Stimulated activated CD4-positive, alpha-beta T cell treated with anti-CD3 and anti-CD28 coated beads, Interleukin-1b, Interleukin-23, amount 100 ng/mL, for 4 hours (primary cell): ENCODE results near the gene LMLN.
"Not testable (repeated sequence)": the region's sequence is repeated elsewhere in the genome, so short reads cannot be mapped to it uniquely, and the experiment has no call there.

Source experiments
- DNase-seq, 2 donors: peaks; one replicate each; pipeline ENCODE4 v3.0.0-alpha.2; 2020; ENCODE audit warnings: low read depth in 2 of 2

Gene LMLN, protein sequence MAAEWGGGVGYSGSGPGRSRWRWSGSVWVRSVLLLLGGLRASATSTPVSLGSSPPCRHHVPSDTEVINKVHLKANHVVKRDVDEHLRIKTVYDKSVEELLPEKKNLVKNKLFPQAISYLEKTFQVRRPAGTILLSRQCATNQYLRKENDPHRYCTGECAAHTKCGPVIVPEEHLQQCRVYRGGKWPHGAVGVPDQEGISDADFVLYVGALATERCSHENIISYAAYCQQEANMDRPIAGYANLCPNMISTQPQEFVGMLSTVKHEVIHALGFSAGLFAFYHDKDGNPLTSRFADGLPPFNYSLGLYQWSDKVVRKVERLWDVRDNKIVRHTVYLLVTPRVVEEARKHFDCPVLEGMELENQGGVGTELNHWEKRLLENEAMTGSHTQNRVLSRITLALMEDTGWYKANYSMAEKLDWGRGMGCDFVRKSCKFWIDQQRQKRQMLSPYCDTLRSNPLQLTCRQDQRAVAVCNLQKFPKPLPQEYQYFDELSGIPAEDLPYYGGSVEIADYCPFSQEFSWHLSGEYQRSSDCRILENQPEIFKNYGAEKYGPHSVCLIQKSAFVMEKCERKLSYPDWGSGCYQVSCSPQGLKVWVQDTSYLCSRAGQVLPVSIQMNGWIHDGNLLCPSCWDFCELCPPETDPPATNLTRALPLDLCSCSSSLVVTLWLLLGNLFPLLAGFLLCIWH

DNA sequence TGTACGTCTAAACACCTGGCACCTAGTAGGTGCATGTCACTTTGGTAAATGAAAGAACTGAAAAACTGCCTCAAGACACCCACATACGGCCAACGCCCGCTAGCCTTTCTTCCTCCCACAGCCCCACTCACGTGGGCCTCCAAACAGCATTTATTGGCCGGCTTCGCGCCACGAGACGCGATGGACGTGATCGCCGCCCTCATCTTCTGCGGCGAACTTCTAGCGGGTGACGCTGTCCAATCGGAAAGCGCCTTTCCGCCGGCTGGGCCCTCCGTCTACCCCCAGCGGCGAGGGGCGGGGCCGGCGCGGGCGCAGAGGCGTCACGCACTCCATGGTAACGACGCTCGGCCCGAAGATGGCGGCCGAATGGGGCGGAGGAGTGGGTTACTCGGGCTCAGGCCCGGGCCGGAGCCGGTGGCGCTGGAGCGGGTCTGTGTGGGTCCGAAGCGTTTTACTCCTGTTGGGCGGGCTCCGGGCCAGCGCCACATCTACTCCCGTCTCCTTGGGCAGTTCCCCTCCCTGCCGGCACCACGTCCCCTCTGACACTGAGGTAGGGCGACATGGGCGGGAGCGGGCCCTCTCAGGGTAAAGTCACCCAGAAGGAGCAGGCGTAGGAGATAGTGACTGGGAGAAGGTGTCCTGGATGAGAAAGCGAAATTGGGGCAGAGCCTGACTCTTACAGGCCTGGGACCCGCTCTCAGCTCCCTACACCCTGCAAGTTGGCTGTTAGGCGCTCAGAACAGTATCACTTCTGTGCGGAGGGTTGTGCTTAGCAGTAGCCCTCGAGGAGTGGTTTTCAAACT, at the start of gene LMLN:
TSS of gene LMLN (plus strand) at position 327 of the 803 bp plus-strand sequence. CDS start at position 356, 29 bp downstream.
- DNase-seq: peak; percentile 89 to 93

- no peak for DNase-seq
Measured at GRCh38 chr3:197912741-197913476, 47.1 kb upstream of the LMLN start.

GRCh38 chr3:197913641-197914380, 46.2 kb upstream of the LMLN start:
- DNase-seq: no peak

- DNase-seq: not testable (repeated sequence)
Measured at GRCh38 chr3:197921429-197922275, 38.4 kb upstream of the LMLN start.

GRCh38 chr3:197926418-197926817, 33.6 kb upstream of the LMLN start:
- no peak for DNase-seq

GRCh38 chr3:197927578-197927977, 32.4 kb upstream of the LMLN start:
- not testable (repeated sequence) for DNase-seq

GRCh38 chr3:197936819-197937384, 23.1 kb upstream of the LMLN start:
- no peak for DNase-seq

GRCh38 chr3:197940745-197941384, 19.2 kb upstream of the LMLN start:
- no peak for DNase-seq

DNA sequence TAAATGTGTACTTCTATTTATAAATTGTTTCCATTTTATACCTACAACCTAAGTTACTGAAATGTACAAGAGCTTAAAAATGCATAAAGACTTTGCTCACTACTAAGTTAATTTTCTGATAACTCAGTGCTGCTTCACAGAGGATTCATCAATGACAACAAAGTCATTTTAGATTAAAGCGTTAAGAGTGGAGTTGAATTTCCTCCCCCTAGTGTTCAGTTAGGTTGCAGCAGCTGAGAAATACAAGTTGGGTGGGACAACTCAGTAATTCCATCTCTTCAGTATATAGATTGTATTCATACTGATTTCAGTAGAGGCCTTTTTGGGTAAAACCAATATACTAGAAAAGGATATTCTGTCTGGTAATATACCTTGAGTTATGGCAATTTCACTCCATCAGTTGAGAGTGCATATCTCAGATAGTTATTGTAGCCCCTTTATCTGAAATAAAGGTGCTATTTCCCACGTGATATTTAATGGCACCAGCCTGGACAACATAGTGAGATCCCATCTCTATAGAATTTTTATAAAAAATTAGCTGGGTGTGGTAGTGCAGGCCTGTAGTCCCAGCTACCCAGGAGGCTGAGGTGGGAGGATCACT, 17.0 kb upstream of the LMLN start:
- DNase-seq: no peak

- DNase-seq: no peak
Measured at GRCh38 chr3:197949191-197949777, 10.7 kb upstream of the LMLN start.

DNA sequence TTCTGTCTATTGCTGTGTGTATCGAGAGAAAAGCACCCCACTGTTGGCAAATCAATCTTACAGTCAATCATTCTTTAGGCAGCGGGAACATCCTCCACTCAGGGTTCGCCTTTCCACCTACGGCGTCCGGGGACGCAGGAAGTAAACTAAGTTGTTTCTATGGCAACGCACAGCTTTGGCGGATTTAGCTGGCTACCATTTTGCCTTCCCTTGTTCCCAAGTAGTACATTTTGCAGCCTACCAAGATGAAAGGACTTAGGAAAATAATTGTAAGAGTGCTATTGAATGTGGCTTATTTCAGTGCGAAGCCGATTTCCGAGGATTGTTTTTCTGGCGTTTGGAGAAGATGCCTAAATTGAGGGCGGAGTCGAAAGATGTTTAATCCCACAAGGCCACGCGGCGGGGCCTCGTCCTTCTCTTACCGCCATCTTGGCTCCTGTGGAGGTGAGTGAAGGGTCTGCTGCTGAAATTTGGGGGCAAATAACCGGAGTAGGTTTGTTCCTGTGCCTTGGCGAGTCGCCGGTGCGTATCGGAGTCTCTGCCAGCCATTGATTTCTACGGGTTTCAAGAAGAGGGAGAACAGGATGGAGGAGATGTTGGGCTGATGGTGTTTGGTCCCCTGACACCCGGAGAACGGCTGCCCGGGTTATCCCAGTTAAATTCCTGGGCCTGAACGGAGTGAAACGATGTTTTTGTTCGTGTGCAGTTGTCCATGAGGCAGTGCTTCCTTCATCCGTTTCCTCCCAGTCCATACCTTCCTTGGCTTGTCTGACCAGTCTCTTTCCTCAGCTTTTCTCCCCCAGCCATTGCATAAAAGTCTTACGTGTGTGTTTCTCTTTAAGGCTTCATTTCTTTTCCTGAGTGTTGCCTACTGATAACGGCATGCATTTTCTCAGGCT, 10.0 kb upstream of the LMLN start, which contains the start of gene RPL35A:
TSS of gene RPL35A (plus strand) at position 413 of the 899 bp plus-strand sequence. CDS start 778 bp downstream, outside the sequence.
- DNase-seq: peak; percentile 72 to 82

- DNase-seq: no peak
Measured at GRCh38 chr3:197950677-197951061, 9.3 kb upstream of the LMLN start.

DNA sequence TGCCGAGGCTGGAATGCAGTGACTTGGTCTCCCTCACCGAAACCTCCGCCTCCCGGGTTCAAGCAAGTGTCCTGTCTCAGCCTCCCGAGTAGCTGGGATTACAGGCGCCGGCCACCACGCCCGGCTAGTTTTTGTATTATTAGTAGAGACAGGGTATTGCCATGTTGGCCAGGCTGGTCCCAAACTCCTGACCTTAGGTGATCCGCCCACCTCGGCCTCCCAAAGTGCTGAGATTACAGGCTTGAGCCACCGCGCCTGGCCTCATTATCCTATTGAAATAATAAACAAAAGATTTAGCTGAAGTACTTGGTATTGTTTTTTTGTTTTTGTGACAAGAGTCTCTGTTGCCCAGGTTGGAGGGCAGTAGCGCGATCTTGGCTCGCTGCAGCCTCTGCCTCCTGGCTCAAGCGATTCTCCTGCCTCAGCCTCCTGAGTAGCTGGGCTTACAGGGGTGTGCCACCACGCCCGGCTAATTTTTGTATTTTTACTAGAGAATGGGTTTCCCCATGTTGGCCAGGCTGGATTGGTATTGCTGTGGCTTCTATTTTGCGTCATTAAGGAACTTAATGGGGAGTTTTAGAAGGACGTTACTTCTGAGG, 8.5 kb upstream of the LMLN start:
- no peak for DNase-seq

GRCh38 chr3:197952440-197952839, 7.6 kb upstream of the LMLN start:
- DNase-seq: no peak

DNA sequence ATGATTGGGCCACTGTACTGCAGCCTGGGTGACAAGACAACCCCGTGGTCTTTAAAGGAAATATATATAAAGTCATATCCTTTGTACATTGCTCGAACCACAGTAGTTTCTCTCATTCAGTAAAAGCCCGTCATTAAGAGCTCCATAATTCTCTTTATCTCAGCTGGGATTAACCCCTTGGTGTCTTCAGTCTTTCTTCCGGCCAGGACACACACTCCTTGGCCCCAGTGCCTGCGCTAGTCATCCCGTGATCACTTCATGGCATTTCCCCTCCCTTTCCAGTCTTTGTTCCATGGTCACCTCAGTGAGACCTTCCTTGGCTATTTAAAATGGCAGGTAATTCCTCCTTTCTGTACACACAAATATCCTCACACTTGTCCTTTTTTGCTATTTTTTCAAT, 6.7 kb upstream of the LMLN start:
- DNase-seq: no peak

GRCh38 chr3:197953881-197954280, 6.1 kb upstream of the LMLN start:
- no peak for DNase-seq
